ENCODE data around the gene TTC28. TPM values are rescaled to one million over a fixed set of nuclear protein-coding genes. Genes with fewer than 3 reads are reported as not detected.

The TTC28 gene
- total and polyA plus RNA-seq, 12 donors, result 2.1 to 27.7 (median 20.4) TPM

GRCh38 chr22:28299753-28300152 lies 379.9 kb downstream of the TTC28 start:
- no peaks in the 10 kb centered on the region for H3K27me3 ChIP-seq
- H3K4me1 ChIP-seq, result peaks cover 0 to 42% (median 28%) of the 10 kb centered on the region in 9 donors
- H3K4me3 ChIP-seq, result no peak overlapping the region
- ATAC-seq, result peak; percentile 92 to 98 (median 94)
- H3K36me3 ChIP-seq, result peaks cover 0 to 15% (median 0%) of the 10 kb centered on the region in 9 donors
- TF ChIP-seq CTCF (IDR thresholded peaks at IDR 0.05), result no peak
- peak overlapping the region in 9 of 10 donors; percentile 43 to 76 (median 58) for H3K27ac ChIP-seq
- DNase-seq, result peak in 1 of 2 donors; percentile 54
- H3K9me3 ChIP-seq, result no peaks in the 10 kb centered on the region
- 36 to 44% methylated on average over 2 of the region's 2 CpGs for WGBS, 2 donors
- intact Hi-C loops (cut with DNase I), result loop anchor here in 2 of 10 donors (5.0 to 10.0 kb wide), 2 partner anchors 138 to 195 kb away; no protein-coding TSS in a partner anchor

- intact Hi-C loops (cut with DNase I), result loop anchor here in 1 of 10 donors (5.0 kb wide), 1 partner anchor 138 kb away; no protein-coding TSS in a partner anchor
- WGBS, 2 donors, result 63 to 64% methylated on average over 3 of the region's 3 CpGs
- peaks cover 0 to 42% (median 28%) of the 10 kb centered on the region in 9 donors for H3K4me1 ChIP-seq
- ATAC-seq, result peak in 3 of 8 donors; percentile 16 to 37 (median 27)
- H3K27ac ChIP-seq, result peak overlapping the region in 6 of 10 donors; percentile 9 to 76 (median 72)
- DNase-seq, result no peak
- no peaks in the 10 kb centered on the region for H3K27me3 ChIP-seq
- no peak for TF ChIP-seq CTCF (IDR thresholded peaks at IDR 0.05)
- H3K36me3 ChIP-seq, result peaks cover 0 to 16% (median 0%) of the 10 kb centered on the region in 9 donors
- H3K9me3 ChIP-seq, result no peaks in the 10 kb centered on the region
- H3K4me3 ChIP-seq, result no peak overlapping the region
Measured at GRCh38 chr22:28299309-28299708, 380.3 kb downstream of the TTC28 start.

GRCh38 chr22:28297504-28297903 lies 382.1 kb downstream of the TTC28 start:
- WGBS, 2 donors, result 30 to 40% methylated on average over 4 of the region's 4 CpGs
- H3K4me3 ChIP-seq, result no peak overlapping the region
- intact Hi-C loops (cut with DNase I), result loop anchor here in 1 of 10 donors (5.0 kb wide), 1 partner anchor 140 kb away; no protein-coding TSS in a partner anchor
- peak in 1 of 8 donors; percentile 5 for ATAC-seq
- TF ChIP-seq CTCF (IDR thresholded peaks at IDR 0.05), result no peak
- no peaks in the 10 kb centered on the region for H3K9me3 ChIP-seq
- peaks cover 0 to 42% (median 28%) of the 10 kb centered on the region in 9 donors for H3K4me1 ChIP-seq
- H3K36me3 ChIP-seq, result peaks cover 0 to 16% (median 0%) of the 10 kb centered on the region in 9 donors
- no peaks in the 10 kb centered on the region for H3K27me3 ChIP-seq
- no peak for DNase-seq
- no peak overlapping the region for H3K27ac ChIP-seq

- Histone ChIP-seq H3K9me3 (no peaks in the 10 kb centered on the region), H3K36me3 (peaks cover 0 to 16% (median 0%) of the 10 kb centered on the region in 9 donors), H3K4me1 (peaks cover 0 to 42% (median 28%) of the 10 kb centered on the region in 9 donors), H3K4me3 (no peak overlapping the region), H3K27ac (no peak overlapping the region), H3K27me3 (no peaks in the 10 kb centered on the region)
- no peak for TF ChIP-seq CTCF (IDR thresholded peaks at IDR 0.05)
- ATAC-seq (no peak), DNase-seq (no peak)
- intact Hi-C loops (cut with DNase I), result loop anchor here in 1 of 10 donors (5.0 kb wide), 1 partner anchor 141 kb away; no protein-coding TSS in a partner anchor
Measured at GRCh38 chr22:28296452-28296851, 383.2 kb downstream of the TTC28 start.
